Heart left ventricle (tissue), 16 donors: Measurements from ENCODE around the gene TEX38. TPM values are rescaled to one million over a fixed set of nuclear protein-coding genes. Genes with fewer than 3 reads are reported as not detected.
A peak's percentile ranks its signal among the peaks of the same experiment; 100 is the strongest.

Experiments
- ATAC-seq, 4 donors: fragments of 200-7000 bp; cut with Tn5 transposase; one replicate each; pipeline ENCODE4 v1.9.1; 2020 to 2022; ENCODE audit warnings: moderate library complexity in 4 of 4, mild to moderate bottlenecking in 3 of 4, moderate number of reproducible peaks in 1 of 4
- DNase-seq, 5 donors: peaks; one replicate each; pipeline ENCODE4 v3.0.0-alpha.2; 2020
- H3K27ac ChIP-seq, 12 donors: fragments of 200-600 bp; sonication (generic) in 4 of 12; one replicate each; pipeline versions ENCODE4 v1.5.0 to v1.8.0; 2016 to 2022; ENCODE audit warnings: mild to moderate bottlenecking in 2 of 12
- H3K27me3 ChIP-seq, 9 donors: fragments of 200-600 bp; sonication (generic) in 2 of 9; one replicate each; pipeline versions ENCODE4 v1.5.1 to v1.8.0; 2016 to 2022; ENCODE audit warnings: mild to moderate bottlenecking in 3 of 9
- H3K36me3 ChIP-seq, 9 donors: fragments of 200-600 bp; sonication (generic) in 2 of 9; one replicate each; pipeline versions ENCODE4 v1.5.0 to v1.8.0; 2018 to 2022; ENCODE audit warnings: mild to moderate bottlenecking in 2 of 9
- H3K4me1 ChIP-seq, 12 donors: fragments of 200-600 bp; sonication (generic) in 4 of 12; one replicate each; pipeline versions ENCODE4 v1.5.0 to v1.8.0; 2016 to 2022; ENCODE audit warnings: mild to moderate bottlenecking in 3 of 12
- H3K4me3 ChIP-seq, 12 donors: fragments of 200-600 bp; sonication (generic) in 4 of 12; one replicate each; pipeline versions ENCODE4 v1.5.0 to v1.8.0; 2017 to 2022; ENCODE audit warnings: mild to moderate bottlenecking in 9 of 12, moderate library complexity in 4 of 12
- H3K9me3 ChIP-seq, 12 donors: fragments of 200-600 bp; sonication (generic) in 4 of 12; one replicate each; pipeline versions ENCODE4 v1.5.0 to v1.8.0; 2016 to 2022; ENCODE audit warnings: mild to moderate bottlenecking in 1 of 12
- POLR2A ChIP-seq, 2 donors: fragments of 450-650 bp; IDR thresholded peaks; one replicate each; pipeline ENCODE4 v1.6.1; 2017; ENCODE audit warnings: antibody characterized with exemption in 2 of 2, mild to moderate bottlenecking in 2 of 2, moderate library complexity in 2 of 2
- WGBS, 4 donors: extraction: QIAGEN DNeasy Blood & Tissue Kit in 2 of 4; methylation state at CpG; one replicate each; pipeline versions ENCODE4 v1.1.5 to v1.1.7; 2013 to 2018; 5-methylcytosine and 5-hydroxymethylcytosine counted together
- intact Hi-C, 10 donors: fragments of 100-400 bp; cut with DNase I; formaldehyde crosslinking; loops; one replicate each; pipeline versions ENCODE4 v1.11.1 to v1.14.2; 2022
- polyA plus RNA-seq, 2 donors: library from polyadenylated mRNA; stranded (reverse); fragments of 200-250 nt; gene quantifications; one replicate each; pipeline ENCODE4 v1.2.3, GENCODE V29; 2013
- total RNA-seq, 9 donors: library from RNA; depleted of rRNA in 2 of 9; stranded (reverse); fragments of >200 nt in 2 of 9; fragmentation: NEBNext Ultra II Directional in 3 of 9; extraction: Animal tissue kit (Norgen Biotek cat#: 25700) in 3 of 9; gene quantifications; one replicate each; pipeline versions ENCODE4 v1.1.0 to v1.2.4, GENCODE V29; 2016 to 2023
- TF ChIP-seq, protein P1 (sequence below), 12 donors: fragments of 200-600 bp; sonication (generic) in 4 of 12; IDR thresholded peaks; one replicate each; pipeline versions ENCODE4 v1.5.0 to v1.8.0; 2018 to 2022; ENCODE audit warnings: antibody characterized with exemption in 12 of 12, mild to moderate bottlenecking in 5 of 12
- donor health status: ischemic (EF 13 %, LVEDD 7.1; RV severe dilation, severe dysfunction).
- donor health status: healthy with polysubstance abuse.
- donor health status: DM: no; HTN: yes; CAD: no.
- donor health status: DM: no; HTN: no; CAD: no.
- donor health status: ischemic (EF 25% LVEDD 6.9; RV normal size, moderate dysfunction).
- donor health status: ischemic (EF 25% LVEDD 5.7; RV mildly dilated, moderate dysfunction).
- donor health status: healthy.
- donor health status: DM: yes; HTN: yes; CAD: no.
- donor health status: ischemic (EF 35%, LVEDD 5.7; RV mildly dilated, moderate dysfunction).
- donor health status: nonischemic (EF 11% LVEDD 7.7; RV severe dilation, severe dysfunction).
- donor health status: DM: yes; HTN: yes; CAD: no.
- donor health status: PGD.
- donor health status: ischemic (EF 29% LVEDD 5.4; RV normal size, mild dysfunction).
- donor health status: nonischemic (EF 23%, LVEDD 6.1; RV moderate dilation, normal function).

TEX38 gene
- total and polyA plus RNA-seq, 11 donors, result 0.81 TPM; not detected in 10

DNA sequence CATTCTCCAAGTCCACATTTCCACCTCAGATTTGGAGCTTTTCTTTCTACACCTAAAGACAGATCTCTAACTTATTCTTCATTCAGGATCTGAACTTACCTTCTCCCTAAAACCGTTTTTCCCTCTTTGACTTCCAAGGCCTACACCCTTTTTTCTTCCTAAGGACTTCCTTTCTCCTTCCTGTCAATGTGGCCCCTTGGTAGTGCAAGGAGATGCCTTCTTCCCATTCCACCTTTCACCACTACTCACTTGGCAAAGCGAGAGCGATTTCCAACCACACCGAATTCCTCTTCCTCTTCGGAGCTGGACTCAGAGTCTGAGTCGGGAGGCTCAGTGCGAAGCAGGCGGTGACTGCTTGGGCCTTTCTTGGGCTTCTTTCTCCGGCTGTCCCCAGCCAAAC is 46.0 kb downstream of the TEX38 start:
- 47 to 65% (median 61%) methylated on average over 9 of the region's 9 CpGs for WGBS, 4 donors
- ATAC-seq, result no peak

DNA sequence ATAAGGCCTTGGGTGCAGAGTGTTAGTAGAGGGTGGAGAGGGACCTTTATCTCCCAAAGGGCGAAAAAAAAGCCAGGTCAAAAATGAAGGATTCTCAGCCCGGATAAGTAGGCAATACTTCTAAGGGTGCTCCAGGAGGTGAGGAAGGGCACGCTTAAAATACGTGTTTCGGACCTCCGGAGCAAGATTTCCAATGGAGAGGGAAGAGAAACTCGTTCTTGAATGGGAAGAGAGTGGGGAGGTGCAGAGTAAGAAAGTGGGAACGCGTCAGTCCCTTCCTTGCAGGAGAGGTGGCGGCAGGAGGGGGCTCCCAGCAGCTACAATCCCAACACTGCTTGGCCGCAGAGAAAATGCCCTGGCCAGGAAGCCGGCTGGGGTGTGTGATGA is 46.7 kb downstream of the TEX38 start:
- H3K4me1 ChIP-seq, result peaks cover 9 to 34% (median 27%) of the 10 kb centered on the region in 12 donors
- H3K9me3 ChIP-seq, result no peaks in the 10 kb centered on the region
- H3K27ac ChIP-seq, result peak overlapping the region; percentile 24 to 88 (median 84)
- WGBS, 4 donors, result 1 to 3% (median 2%) methylated on average over 11 to 12 of the region's 12 CpGs
- DNase-seq (no peak), ATAC-seq (peak in 1 of 4 donors; percentile 29)
- intact Hi-C loops, result loop anchor here in 6 of 10 donors (5.0 to 10.0 kb wide), 5 partner anchors 46 to 311 kb away; partner anchors contain the start of genes MOB3C (in 4 of the 6), TEX38 (in 2 of the 6) and ATPAF1 (in 1 of the 6)
- H3K4me3 ChIP-seq, result peak overlapping the region; percentile 59 to 99 (median 90)
- H3K36me3 ChIP-seq, result peaks cover 0 to 33% (median 28%) of the 10 kb centered on the region in 9 donors
- no peak for TF ChIP-seq POLR2A (IDR thresholded peaks at IDR 0.05)
- TF ChIP-seq, protein P1, sequence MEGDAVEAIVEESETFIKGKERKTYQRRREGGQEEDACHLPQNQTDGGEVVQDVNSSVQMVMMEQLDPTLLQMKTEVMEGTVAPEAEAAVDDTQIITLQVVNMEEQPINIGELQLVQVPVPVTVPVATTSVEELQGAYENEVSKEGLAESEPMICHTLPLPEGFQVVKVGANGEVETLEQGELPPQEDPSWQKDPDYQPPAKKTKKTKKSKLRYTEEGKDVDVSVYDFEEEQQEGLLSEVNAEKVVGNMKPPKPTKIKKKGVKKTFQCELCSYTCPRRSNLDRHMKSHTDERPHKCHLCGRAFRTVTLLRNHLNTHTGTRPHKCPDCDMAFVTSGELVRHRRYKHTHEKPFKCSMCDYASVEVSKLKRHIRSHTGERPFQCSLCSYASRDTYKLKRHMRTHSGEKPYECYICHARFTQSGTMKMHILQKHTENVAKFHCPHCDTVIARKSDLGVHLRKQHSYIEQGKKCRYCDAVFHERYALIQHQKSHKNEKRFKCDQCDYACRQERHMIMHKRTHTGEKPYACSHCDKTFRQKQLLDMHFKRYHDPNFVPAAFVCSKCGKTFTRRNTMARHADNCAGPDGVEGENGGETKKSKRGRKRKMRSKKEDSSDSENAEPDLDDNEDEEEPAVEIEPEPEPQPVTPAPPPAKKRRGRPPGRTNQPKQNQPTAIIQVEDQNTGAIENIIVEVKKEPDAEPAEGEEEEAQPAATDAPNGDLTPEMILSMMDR (IDR thresholded peaks at IDR 0.05), result no peak
- H3K27me3 ChIP-seq, result no peaks in the 10 kb centered on the region

More for the DNA sequence above, 46.0 kb downstream of the TEX38 start:
- intact Hi-C loops, result loop anchor here in 6 of 10 donors (5.0 to 10.0 kb wide), 5 partner anchors 45 to 310 kb away; partner anchors contain the start of genes MOB3C (in 4 of the 6), TEX38 (in 2 of the 6) and ATPAF1 (in 1 of the 6)
- TF ChIP-seq, protein P1 (IDR thresholded peaks at IDR 0.05), result no peak
- no peak for TF ChIP-seq POLR2A (IDR thresholded peaks at IDR 0.05)
- no peak for DNase-seq
- peaks cover 0 to 39% (median 35%) of the 10 kb centered on the region in 9 donors for H3K36me3 ChIP-seq
- H3K4me3 ChIP-seq, result peak overlapping the region; percentile 59 to 99 (median 90)
- H3K4me1 ChIP-seq, result peaks cover 9 to 34% (median 27%) of the 10 kb centered on the region in 12 donors
- no peaks in the 10 kb centered on the region for H3K27me3 ChIP-seq
- peak overlapping the region in 3 of 12 donors; percentile 14 to 88 (median 87) for H3K27ac ChIP-seq
- H3K9me3 ChIP-seq, result no peaks in the 10 kb centered on the region

DNA sequence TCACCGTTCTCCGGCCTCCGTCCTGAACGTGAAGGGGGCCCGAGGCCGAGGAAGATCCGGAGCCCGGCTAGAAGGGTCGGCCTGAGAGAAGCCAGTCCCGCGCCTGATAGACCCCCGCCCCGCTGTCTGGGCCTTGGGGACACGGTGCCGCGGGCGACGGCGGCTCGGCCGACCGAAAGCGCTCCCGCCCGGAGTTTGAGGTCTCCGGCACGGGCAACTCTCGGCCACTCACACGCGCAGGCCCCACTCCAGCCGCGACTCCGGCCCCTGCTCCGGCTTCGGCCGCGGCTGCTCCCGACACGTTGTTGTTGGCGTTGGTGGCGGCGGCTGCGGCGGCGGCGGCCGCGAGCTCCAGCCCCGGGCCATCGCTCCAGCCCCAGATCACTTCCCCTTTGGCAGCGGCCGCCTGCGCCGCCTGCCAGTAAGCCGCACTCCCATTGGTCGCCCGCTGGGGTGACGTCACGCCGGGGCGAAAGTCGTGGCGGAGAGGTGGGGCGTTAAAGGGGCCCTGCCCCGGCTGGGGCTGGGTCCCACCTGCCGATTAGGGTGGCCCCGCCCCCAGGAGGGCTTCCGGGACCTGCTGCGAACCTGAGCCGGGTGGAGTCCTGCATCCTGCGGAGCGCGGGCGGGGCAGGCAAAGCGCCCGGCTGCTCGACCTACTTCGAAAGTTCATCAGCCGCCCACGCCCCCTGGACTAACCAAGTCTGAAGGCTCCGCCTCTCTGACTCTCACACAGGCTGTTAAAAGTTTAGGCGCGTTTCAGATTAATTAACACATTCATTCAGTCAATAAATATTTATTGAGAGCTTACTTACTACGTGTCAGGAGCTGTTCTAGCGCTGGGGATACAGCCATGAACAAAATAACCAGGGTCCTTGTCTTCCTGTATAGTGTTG is 47.3 kb downstream of the TEX38 start, which contains the start of gene EFCAB14:
TSS of gene EFCAB14 (minus strand) at position 388 of the 896 bp plus-strand sequence. CDS start 1,027 bp downstream, outside the sequence.
- ATAC-seq (peak; percentile 98 to 99 (median 99)), DNase-seq (peak; percentile 95 to 98 (median 96))
- H3K4me1 ChIP-seq, result peaks cover 9 to 37% (median 27%) of the 10 kb centered on the region in 12 donors
- no peaks in the 10 kb centered on the region for H3K9me3 ChIP-seq
- H3K27ac ChIP-seq, result peak within 1 kb of the TSS; percentile 24 to 88 (median 84)
- H3K36me3 ChIP-seq, result peaks cover 0 to 26% (median 21%) of the 10 kb centered on the region in 9 donors
- TF ChIP-seq POLR2A (IDR thresholded peaks at IDR 0.05), result peak in 1 of 2 donors; percentile 83
- TF ChIP-seq, protein P1 (IDR thresholded peaks at IDR 0.05), result no peak
- 0 to 1% (median 0%) methylated on average over 32 to 85 of the region's 85 CpGs for WGBS, 4 donors
- intact Hi-C loops, result loop anchor here in 6 of 10 donors (5.0 to 10.0 kb wide), 5 partner anchors 47 to 312 kb away; partner anchors contain the start of genes MOB3C (in 4 of the 6), TEX38 (in 2 of the 6) and ATPAF1 (in 1 of the 6)
- peak within 1 kb of the TSS; percentile 59 to 99 (median 90) for H3K4me3 ChIP-seq
- no peaks in the 10 kb centered on the region for H3K27me3 ChIP-seq
